Thyroid gland (tissue), 4 donors: ENCODE results near the gene NLE1.
"Not testable (repeated sequence)": the region's sequence is repeated elsewhere in the genome, so short reads cannot be mapped to it uniquely, and the experiment has no call there.

ENCODE experiments used
- CTCF ChIP-seq, 6 experiments: fragments of 200-600 bp in 3 of 6; fragments of 450-650 bp in 3 of 6; sonication (generic) in 3 of 6; IDR thresholded peaks; one replicate each; pipeline ENCODE4 v1.5.1; 2016 to 2019; ENCODE audit warnings: antibody characterized with exemption in 6 of 6, mild to moderate bottlenecking in 2 of 6, inconsistent platforms in 1 of 6, moderate library complexity in 1 of 6
- POLR2A ChIP-seq, 2 donors: fragments of 450-650 bp; IDR thresholded peaks; one replicate each; pipeline ENCODE4 v1.6.1; 2017; ENCODE audit warnings: antibody characterized with exemption in 2 of 2, mild to moderate bottlenecking in 2 of 2, moderate library complexity in 1 of 2

DNA sequence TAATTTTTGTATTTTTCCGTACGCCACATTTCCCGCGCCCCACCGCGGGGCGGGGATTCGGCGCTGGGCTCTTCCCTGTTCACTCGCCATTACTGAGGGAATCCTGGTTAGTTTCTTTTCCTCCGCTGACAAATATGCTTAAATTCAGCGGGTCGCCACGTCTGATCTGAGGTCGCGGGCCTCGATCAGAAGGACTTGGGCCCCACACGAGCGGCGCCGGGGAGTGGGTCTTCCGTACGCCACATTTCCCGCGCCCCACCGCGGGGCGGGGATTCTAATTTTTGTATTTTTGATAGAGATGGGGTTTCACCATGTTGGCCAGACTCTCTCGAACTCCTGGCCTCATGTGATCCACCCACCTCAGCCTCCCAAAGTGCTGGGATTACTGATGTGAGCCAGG lies 9.0 kb upstream of the NLE1 start:
- not testable (repeated sequence) for TF ChIP-seq POLR2A, CTCF (IDR thresholded peaks at IDR 0.05)
